Mesendoderm (in vitro differentiated cells): Measurements from ENCODE around the gene NKD1.

ENCODE experiments used
- DNase-seq: peaks from one replicate; pipeline ENCODE4 v3.0.0; 2013
- H2AK5ac ChIP-seq: 2 replicates; pipeline ENCODE4 v1.6.1; 2013; ENCODE audit warnings: low read length, inconsistent platforms
- H2BK120ac ChIP-seq: 2 replicates; pipeline ENCODE4 v1.6.1; 2013; ENCODE audit warnings: low read depth, mild to moderate bottlenecking, low read length, moderate library complexity, mixed read lengths
- H2BK15ac ChIP-seq: replicated peaks from 2 replicates; pipeline ENCODE4 v1.6.1; 2013; ENCODE audit warnings: low read depth, mild to moderate bottlenecking, moderate library complexity
- H2BK5ac ChIP-seq: 2 replicates; pipeline ENCODE4 v1.6.1; 2013; ENCODE audit warnings: low read length, inconsistent platforms
- H3K18ac ChIP-seq: 2 replicates; pipeline ENCODE4 v1.6.1; 2013; ENCODE audit warnings: mild to moderate bottlenecking, low read length, mixed read lengths
- H3K23ac ChIP-seq: one replicate; pipeline ENCODE4 v1.6.1; 2013; ENCODE audit warnings: low read length
- H3K27ac ChIP-seq: 2 replicates; pipeline ENCODE4 v1.5.1; 2013; ENCODE audit warnings: low read depth, mild to moderate bottlenecking, inconsistent platforms, low read length, moderate library complexity
- H3K27me3 ChIP-seq: 2 replicates; pipeline ENCODE4 v1.6.1; 2013; ENCODE audit warnings: low read length, control low read depth, mild to moderate bottlenecking, inconsistent platforms; ENCODE audit not compliant: insufficient read depth, poor library complexity
- H3K36me3 ChIP-seq: 2 replicates; pipeline ENCODE4 v1.6.1; 2013; ENCODE audit warnings: low read length, inconsistent platforms; ENCODE audit not compliant: control insufficient read depth, insufficient read depth
- H3K4ac ChIP-seq: one replicate; pipeline ENCODE4 v1.6.1; 2013; ENCODE audit warnings: low read depth, mild to moderate bottlenecking, low read length, moderate library complexity
- H3K4me1 ChIP-seq: 2 replicates; pipeline ENCODE4 v1.6.1; 2013; ENCODE audit warnings: low read depth, low read length, inconsistent platforms; ENCODE audit not compliant: control insufficient read depth
- H3K4me2 ChIP-seq: 2 replicates; pipeline ENCODE4 v1.6.1; 2013; ENCODE audit warnings: low read length
- H3K4me3 ChIP-seq: 2 replicates; pipeline ENCODE4 v1.5.1; 2013; ENCODE audit warnings: mild to moderate bottlenecking, low read length
- H3K56ac ChIP-seq: one replicate; pipeline ENCODE4 v1.6.1; 2013; ENCODE audit warnings: low read length
- H3K79me1 ChIP-seq: 2 replicates; pipeline ENCODE4 v1.6.1; 2013; ENCODE audit warnings: low read length, inconsistent platforms
- H3K79me2 ChIP-seq: 2 replicates; pipeline ENCODE4 v1.6.1; 2013; ENCODE audit warnings: mild to moderate bottlenecking, low read length; ENCODE audit not compliant: control insufficient read depth, insufficient read depth
- H3K9ac ChIP-seq: 2 replicates; pipeline ENCODE4 v1.6.1; 2013; ENCODE audit warnings: low read length, inconsistent platforms
- H4K5ac ChIP-seq: one replicate; pipeline ENCODE4 v1.6.1; 2013; ENCODE audit warnings: low read length
- H4K8ac ChIP-seq: one replicate; pipeline ENCODE4 v1.6.1; 2013; ENCODE audit warnings: low read depth, mild to moderate bottlenecking, control low read depth, low read length, moderate library complexity
- WGBS: extraction: QIAGEN DNeasy Blood & Tissue Kit; methylation state at CpG from one replicate; pipeline ENCODE4 v1.1.7; 2013; ENCODE audit warnings: low lambda C conversion rate, missing lambda C conversion rate; ENCODE audit not compliant: insufficient coverage; ENCODE audit errors: extremely low coverage; 5-methylcytosine and 5-hydroxymethylcytosine counted together

NKD1 gene

GRCh38 chr16:50559804-50560514 lies 11.8 kb downstream of the NKD1 start:
- no peak overlapping the region for H3K4me3 ChIP-seq

GRCh38 chr16:50560903-50561863 lies 13.0 kb downstream of the NKD1 start:
- Histone ChIP-seq H2BK120ac (no peak overlapping the region), H3K4me2 (no peak overlapping the region), H2BK5ac (no peak overlapping the region), H3K27ac (no peak overlapping the region), H3K23ac (no peak overlapping the region), H4K8ac (no peak overlapping the region), H3K79me1 (peaks cover 6% of the 10 kb centered on the region), H3K9ac (no peak overlapping the region), H3K79me2 (no peaks in the 10 kb centered on the region), H3K4me1 (no peaks in the 10 kb centered on the region), H2BK15ac (no peak overlapping the region), H4K5ac (no peak overlapping the region), H3K27me3 (no peaks in the 10 kb centered on the region), H3K36me3 (peaks cover 11% of the 10 kb centered on the region), H3K56ac (no peak overlapping the region), H3K4ac (no peak overlapping the region), H2AK5ac (no peak overlapping the region), H3K4me3 (no peak overlapping the region), H3K18ac (no peak overlapping the region)
- DNase-seq, result no peak
- no CpG with 5 or more reads among the region's 4 CpGs for WGBS

More at GRCh38 chr16:50559804-50560514, 11.8 kb downstream of the NKD1 start:
- no peak overlapping the region for H2AK5ac ChIP-seq
- no peak overlapping the region for H3K56ac ChIP-seq
- H4K8ac ChIP-seq, result no peak overlapping the region
- no peak overlapping the region for H3K23ac ChIP-seq
- H2BK120ac ChIP-seq, result no peak overlapping the region
- H3K27me3 ChIP-seq, result no peaks in the 10 kb centered on the region
- H3K36me3 ChIP-seq, result peaks cover 9% of the 10 kb centered on the region
- H3K4me2 ChIP-seq, result no peak overlapping the region
- no peak overlapping the region for H4K5ac ChIP-seq
- H3K4me1 ChIP-seq, result no peaks in the 10 kb centered on the region
- no peak overlapping the region for H3K27ac ChIP-seq
- H3K79me2 ChIP-seq, result no peaks in the 10 kb centered on the region
- no peak overlapping the region for H3K4ac ChIP-seq
- no peak for DNase-seq
- H3K79me1 ChIP-seq, result peaks cover 6% of the 10 kb centered on the region
- no peak overlapping the region for H2BK5ac ChIP-seq
- no peak overlapping the region for H3K9ac ChIP-seq
- no CpG with 5 or more reads among the region's 13 CpGs for WGBS
- no peak overlapping the region for H3K18ac ChIP-seq
- no peak overlapping the region for H2BK15ac ChIP-seq

GRCh38 chr16:50562657-50563056 lies 14.5 kb downstream of the NKD1 start:
- Histone ChIP-seq H3K4me3 (no peak overlapping the region), H2AK5ac (no peak overlapping the region), H2BK15ac (no peak overlapping the region), H3K27ac (no peak overlapping the region), H3K18ac (no peak overlapping the region), H2BK120ac (no peak overlapping the region), H3K27me3 (no peaks in the 10 kb centered on the region), H3K56ac (no peak overlapping the region), H3K23ac (no peak overlapping the region), H2BK5ac (no peak overlapping the region), H4K8ac (no peak overlapping the region), H3K4me1 (no peaks in the 10 kb centered on the region), H3K4ac (no peak overlapping the region), H4K5ac (no peak overlapping the region), H3K9ac (no peak overlapping the region), H3K79me2 (no peaks in the 10 kb centered on the region), H3K79me1 (peaks cover 6% of the 10 kb centered on the region), H3K4me2 (no peak overlapping the region), H3K36me3 (peaks cover 11% of the 10 kb centered on the region)
- no peak for DNase-seq
- WGBS, result no CpG with 5 or more reads among the region's 7 CpGs

GRCh38 chr16:50563989-50564388 lies 15.8 kb downstream of the NKD1 start:
- H3K79me2 ChIP-seq, result no peaks in the 10 kb centered on the region
- H2BK15ac ChIP-seq, result no peak overlapping the region
- DNase-seq, result no peak
- no peaks in the 10 kb centered on the region for H3K27me3 ChIP-seq
- H4K5ac ChIP-seq, result no peak overlapping the region
- no peak overlapping the region for H3K4me2 ChIP-seq
- H3K36me3 ChIP-seq, result peaks cover 11% of the 10 kb centered on the region
- no peak overlapping the region for H2BK5ac ChIP-seq
- H3K27ac ChIP-seq, result no peak overlapping the region
- H4K8ac ChIP-seq, result no peak overlapping the region
- H3K79me1 ChIP-seq, result peaks cover 5% of the 10 kb centered on the region
- no peak overlapping the region for H2AK5ac ChIP-seq
- H3K23ac ChIP-seq, result no peak overlapping the region
- no peak overlapping the region for H3K4ac ChIP-seq
- H3K18ac ChIP-seq, result no peak overlapping the region
- no peak overlapping the region for H3K4me3 ChIP-seq
- H3K4me1 ChIP-seq, result no peaks in the 10 kb centered on the region
- no peak overlapping the region for H3K56ac ChIP-seq
- WGBS, result no CpG with 5 or more reads among the region's 6 CpGs
- H2BK120ac ChIP-seq, result no peak overlapping the region
- no peak overlapping the region for H3K9ac ChIP-seq

GRCh38 chr16:50565428-50565827 lies 17.2 kb downstream of the NKD1 start:
- Histone ChIP-seq H4K5ac (no peak overlapping the region), H3K36me3 (peaks cover 8% of the 10 kb centered on the region), H3K18ac (no peak overlapping the region), H3K79me2 (peaks cover under 1% of the 10 kb centered on the region), H3K4me2 (no peak overlapping the region), H3K27me3 (no peaks in the 10 kb centered on the region), H3K4me1 (no peaks in the 10 kb centered on the region), H2AK5ac (no peak overlapping the region), H3K27ac (no peak overlapping the region), H3K79me1 (peaks cover 3% of the 10 kb centered on the region), H4K8ac (no peak overlapping the region), H2BK120ac (no peak overlapping the region), H3K4ac (no peak overlapping the region), H3K23ac (no peak overlapping the region), H2BK15ac (no peak overlapping the region), H2BK5ac (no peak overlapping the region), H3K4me3 (no peak overlapping the region), H3K56ac (no peak overlapping the region), H3K9ac (no peak overlapping the region)
- DNase-seq, result no peak
- no CpG with 5 or more reads among the region's 5 CpGs for WGBS
